GM18951 (cell line): Measurements from ENCODE around the gene TPD52L3.

Experiments used
- POLR2A ChIP-seq: IDR thresholded peaks from 4 replicates; pipeline ENCODE4 v1.6.1; 2011; ENCODE audit warnings: mild to moderate bottlenecking; ENCODE audit not compliant: insufficient read length, insufficient read depth; ENCODE audit errors: extremely low read depth
- in situ Hi-C: fragments of 300-500 bp; cut with MboI; formaldehyde crosslinking; loops from one replicate; pipeline ENCODE4 v1.12.0; 2022; ENCODE audit warnings: low sequenced_read_pairs, mixed read lengths, inconsistent platforms; ENCODE audit not compliant: unreplicated experiment

Gene TPD52L3

DNA sequence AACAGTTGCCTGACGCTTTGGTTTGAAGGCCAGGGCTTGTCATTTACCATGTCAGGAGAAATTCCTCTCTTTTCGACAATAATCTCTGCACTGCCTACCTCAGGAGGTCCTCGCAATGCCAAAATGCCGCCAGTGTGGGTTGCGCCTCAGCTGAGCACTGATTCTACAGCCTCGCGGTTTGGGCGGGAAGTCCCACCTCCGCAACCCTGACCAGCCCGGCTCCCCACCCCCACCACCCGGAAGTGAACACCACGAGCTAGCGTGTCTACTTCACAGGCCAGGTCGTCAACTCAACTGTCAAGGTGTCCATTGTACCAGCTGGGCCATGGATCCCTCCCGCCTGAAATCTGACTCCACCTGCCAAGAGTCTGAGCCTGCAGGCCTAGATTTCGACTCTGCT is at the start of gene TPD52L3:
Gene TPD52L3, plus strand, starts transcription at position 273 of the 400 bp plus-strand sequence. CDS start 221 bp downstream, outside the sequence.
- TF ChIP-seq POLR2A: no peak
- in situ Hi-C loops: loop anchor here (10.0 kb wide), 1 partner anchor 443 kb away; no protein-coding TSS in a partner anchor

DNA sequence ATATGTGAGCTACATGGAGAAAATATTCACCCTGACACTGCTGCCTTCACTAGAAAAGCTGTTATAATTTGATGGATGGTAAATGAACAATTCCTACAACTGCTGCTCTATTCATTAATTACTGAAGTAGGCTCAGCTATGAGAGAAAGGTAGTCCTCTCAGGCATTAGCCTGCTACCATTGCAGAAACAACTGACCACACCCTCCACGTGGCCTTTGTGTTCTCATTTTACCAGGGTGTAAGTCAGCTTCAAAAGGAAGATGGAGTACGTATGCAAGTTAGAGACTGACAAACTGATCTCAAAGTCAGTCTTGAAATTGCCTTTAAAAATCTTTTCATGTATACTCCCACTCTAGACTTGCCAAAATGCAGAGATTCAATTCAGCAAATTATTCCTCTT is 26.3 kb upstream of the TPD52L3 start:
- in situ Hi-C loops: loop anchor here (5.0 kb wide), 1 partner anchor 245 kb away; no protein-coding TSS in a partner anchor
- no peak for TF ChIP-seq POLR2A

- no peak for TF ChIP-seq POLR2A
- in situ Hi-C loops: loop anchor here (5.0 kb wide), 1 partner anchor 245 kb away; no protein-coding TSS in a partner anchor
Measured at GRCh38 chr9:6302417-6302816, 25.8 kb upstream of the TPD52L3 start.

- in situ Hi-C loops: loop anchor here (5.0 kb wide), 1 partner anchor 247 kb away; no protein-coding TSS in a partner anchor
- TF ChIP-seq POLR2A: no peak
Measured at GRCh38 chr9:6304232-6304631, 23.9 kb upstream of the TPD52L3 start.

DNA sequence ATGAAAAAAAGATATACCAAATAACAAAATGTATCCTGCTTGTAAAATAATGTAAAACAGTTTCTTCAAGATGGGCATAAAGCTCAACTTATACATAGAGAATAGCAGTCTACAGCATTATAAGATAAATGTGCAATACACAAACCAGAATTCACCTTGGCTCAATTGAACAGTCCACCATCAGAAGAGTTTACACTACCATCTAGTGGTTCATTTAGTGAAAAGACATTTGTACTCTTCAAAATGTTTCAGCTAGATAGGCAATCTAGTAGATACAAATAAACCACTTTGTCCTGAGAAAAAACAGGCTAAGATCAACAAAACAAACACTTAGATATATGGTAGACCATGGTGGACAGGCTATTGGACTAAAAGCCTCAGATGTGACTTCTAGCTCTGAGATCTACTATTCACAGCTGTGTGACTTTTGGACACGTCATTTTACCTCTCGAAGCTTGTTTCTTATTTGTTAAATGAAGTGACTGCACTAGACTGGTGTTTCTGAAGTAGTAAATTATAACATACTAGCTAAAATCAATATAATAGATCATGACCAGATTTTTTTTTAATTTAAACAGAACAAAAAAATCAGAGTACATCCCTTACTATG is 22.1 kb upstream of the TPD52L3 start:
- no peak for TF ChIP-seq POLR2A
- in situ Hi-C loops: no loop called here

DNA sequence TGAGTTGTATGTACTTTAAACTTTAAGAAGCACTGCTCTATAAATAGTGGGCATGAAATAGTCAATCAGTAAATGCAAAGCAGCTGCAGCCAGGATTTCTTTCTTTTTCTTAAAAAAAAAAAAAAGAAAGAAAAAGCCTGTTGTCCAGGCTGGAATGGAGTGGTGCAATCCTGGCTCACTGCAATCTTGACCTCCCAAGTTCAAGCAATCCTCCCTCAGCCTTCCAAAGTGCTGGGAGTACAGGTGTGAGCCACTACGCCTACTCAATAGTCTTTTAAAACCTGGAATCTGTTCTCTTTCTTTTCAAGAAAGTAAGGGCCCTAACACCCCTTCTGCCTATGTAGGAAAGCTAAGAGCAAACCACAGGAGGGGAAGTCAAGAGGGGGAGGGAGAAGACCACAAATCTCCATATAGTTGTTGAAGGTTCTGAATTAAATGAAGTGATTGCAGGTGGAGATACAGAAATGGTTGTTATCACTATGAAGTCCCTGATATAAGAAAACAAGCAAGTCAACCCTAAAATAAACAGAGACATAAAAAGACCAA is 20.6 kb upstream of the TPD52L3 start:
- in situ Hi-C loops: no loop called here
- TF ChIP-seq POLR2A: no peak

DNA sequence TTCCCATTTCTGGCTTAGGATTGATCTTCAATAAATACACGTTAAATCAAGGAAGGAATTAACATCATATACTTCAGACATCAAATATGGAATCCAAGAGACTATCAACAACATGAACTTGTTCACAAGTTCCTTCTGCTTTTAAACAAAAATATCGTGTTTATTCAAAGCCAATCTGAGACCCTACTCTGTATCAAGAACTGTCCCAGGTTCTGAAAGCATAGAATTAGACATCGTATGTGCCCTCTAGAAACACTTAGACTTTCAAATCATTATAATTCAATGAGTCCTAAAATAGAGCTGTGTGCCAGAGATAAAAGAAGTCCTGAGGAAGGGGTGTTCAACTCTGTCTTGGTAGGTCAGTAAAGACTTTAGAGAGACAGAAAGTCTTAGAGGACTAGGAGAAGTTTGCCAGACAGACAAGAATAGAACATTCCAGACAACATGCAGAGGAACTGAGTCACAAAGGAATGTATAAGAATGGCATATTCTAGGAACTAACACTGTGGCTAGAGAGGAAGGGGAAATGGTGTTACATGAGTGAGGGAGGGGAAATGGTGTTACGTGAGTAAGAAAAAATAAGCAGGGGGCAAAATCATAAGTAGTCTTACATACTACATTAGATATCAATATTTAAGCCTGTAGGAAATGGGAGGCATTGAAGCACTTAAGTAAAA is 2.9 kb downstream of the TPD52L3 start:
- TF ChIP-seq POLR2A: no peak
- in situ Hi-C loops: no loop called here

GRCh38 chr9:6334305-6334704 is 6.1 kb downstream of the TPD52L3 start:
- TF ChIP-seq POLR2A: no peak
- in situ Hi-C loops: no loop called here

DNA sequence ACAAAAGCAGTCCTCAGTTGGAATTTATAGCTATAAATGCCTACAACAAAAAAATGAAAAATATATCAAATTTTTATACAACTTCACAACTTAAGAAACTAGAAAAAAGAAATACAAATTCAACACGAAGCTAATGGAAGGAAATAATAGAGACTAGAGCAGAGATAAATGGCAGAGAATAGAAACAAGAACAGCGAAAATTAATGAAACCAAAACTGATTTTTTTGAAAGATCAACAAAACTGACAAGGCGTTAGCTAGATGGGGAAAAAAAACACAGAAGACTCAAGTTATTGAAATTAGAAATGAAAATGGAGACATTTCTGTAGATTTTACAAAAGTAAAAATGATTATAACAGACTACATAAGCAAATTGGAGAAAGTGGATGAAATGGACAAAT is 20.6 kb downstream of the TPD52L3 start:
- no peak for TF ChIP-seq POLR2A
- in situ Hi-C loops: loop anchor here (5.0 kb wide), 1 partner anchor 224 kb away; no protein-coding TSS in a partner anchor

GRCh38 chr9:6351737-6352136 is 23.6 kb downstream of the TPD52L3 start:
- TF ChIP-seq POLR2A: no peak
- in situ Hi-C loops: loop anchor here (25.0 kb wide), 1 partner anchor 136 kb away; no protein-coding TSS in a partner anchor

DNA sequence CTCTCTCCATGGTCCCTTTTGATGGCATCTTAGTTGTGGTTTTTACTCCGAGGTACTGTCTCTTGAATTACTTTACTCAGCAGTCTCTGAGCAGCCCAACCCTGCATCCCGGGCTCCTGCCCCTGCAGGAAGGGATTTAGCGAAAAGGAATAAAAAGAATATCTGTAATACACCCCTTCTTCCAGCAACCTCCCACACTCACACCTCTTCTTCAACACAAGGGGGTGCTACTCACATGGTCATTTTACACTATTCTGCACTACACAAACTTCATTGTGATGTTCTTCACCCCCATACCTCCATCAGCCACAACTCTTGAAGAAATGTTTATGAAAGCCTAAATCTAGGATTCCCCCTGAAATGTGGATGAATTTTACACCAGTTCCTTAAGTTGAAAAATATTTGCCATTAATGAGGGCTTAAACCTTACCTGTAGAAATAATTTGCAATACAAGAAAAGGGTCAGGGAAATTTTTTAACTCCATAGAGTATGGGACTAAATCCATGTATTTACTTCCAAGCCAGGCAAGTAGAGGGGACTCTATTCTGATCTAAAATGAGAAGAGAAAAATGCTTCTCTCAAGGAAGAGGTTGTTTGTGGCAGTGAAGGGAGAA is 26.0 kb downstream of the TPD52L3 start:
- in situ Hi-C loops: loop anchor here (25.0 kb wide), 1 partner anchor 133 kb away; no protein-coding TSS in a partner anchor
- TF ChIP-seq POLR2A: no peak

- TF ChIP-seq POLR2A: no peak
- in situ Hi-C loops: loop anchor here (25.0 kb wide), 1 partner anchor 132 kb away; no protein-coding TSS in a partner anchor
Measured at GRCh38 chr9:6355728-6356127, 27.6 kb downstream of the TPD52L3 start.

DNA sequence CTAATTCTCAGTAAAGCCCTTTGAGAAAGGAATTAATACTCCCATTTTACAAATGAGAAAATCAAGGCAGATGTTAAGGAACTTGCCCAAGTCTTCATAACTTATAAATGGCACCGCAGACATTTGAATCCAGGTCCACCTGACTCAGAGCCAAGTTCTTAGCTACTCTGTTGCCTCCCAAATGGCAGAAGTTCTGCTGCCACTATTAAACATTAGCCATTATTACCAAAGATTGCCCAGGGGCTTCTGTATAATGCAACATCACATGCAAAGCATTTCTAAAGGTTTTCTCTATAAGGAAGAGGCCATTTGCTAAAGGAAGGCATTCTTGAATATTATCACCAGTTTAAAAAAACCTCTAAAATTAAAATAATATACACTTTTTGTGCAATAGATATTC is 28.3 kb downstream of the TPD52L3 start:
- TF ChIP-seq POLR2A: no peak
- in situ Hi-C loops: loop anchor here (25.0 kb wide), 1 partner anchor 131 kb away; no protein-coding TSS in a partner anchor
